Measurements from ENCODE around the gene KRTAP5-11.
"Not testable (repeated sequence)": the region's sequence is repeated elsewhere in the genome, so short reads cannot be mapped to it uniquely, and the experiment has no call there.

Gene KRTAP5-11

DNA sequence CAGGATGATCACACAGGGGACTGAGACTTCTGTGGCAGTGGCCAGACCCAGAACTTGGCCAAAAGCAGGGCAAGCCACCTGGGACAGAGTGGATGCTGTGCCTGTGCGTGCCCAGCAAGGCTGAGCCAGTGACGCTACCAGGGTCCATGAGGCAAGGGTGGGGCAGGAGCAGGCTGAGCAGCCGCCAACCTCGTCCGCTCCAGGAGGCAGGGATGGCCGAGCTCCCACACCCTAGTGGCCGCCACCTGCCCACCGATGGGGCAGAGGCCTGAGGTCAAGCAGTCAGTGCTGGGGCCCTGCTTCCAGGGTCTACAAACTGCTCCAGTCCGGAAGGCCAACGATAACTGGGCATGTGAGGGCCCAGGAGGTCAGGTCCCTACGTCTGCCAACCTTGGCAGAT lies 27.2 kb downstream of the KRTAP5-11 start:
- no peak for DNase-seq (ENCODE audit: low read depth)

- DNase-seq (ENCODE audit: low read depth): no peak
Measured at GRCh38 chr11:71554996-71555395, 27.7 kb downstream of the KRTAP5-11 start.

GRCh38 chr11:71551711-71552110 lies 31.0 kb downstream of the KRTAP5-11 start:
- no peak for DNase-seq (ENCODE audit: low read depth)

DNA sequence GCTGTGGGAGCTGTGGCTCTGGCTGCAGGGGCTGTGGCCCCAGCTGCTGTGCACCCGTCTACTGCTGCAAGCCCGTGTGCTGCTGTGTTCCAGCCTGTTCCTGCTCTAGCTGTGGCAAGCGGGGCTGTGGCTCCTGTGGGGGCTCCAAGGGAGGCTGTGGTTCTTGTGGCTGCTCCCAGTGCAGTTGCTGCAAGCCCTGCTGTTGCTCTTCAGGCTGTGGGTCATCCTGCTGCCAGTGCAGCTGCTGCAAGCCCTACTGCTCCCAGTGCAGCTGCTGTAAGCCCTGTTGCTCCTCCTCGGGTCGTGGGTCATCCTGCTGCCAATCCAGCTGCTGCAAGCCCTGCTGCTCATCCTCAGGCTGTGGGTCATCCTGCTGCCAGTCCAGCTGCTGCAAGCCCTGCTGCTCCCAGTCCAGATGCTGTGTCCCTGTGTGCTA lies 33.9 kb downstream of the KRTAP5-11 start:
- no peak for DNase-seq (ENCODE audit: low read depth)

GRCh38 chr11:71548120-71548519 lies 34.6 kb downstream of the KRTAP5-11 start, which contains the start of gene KRTAP5-9:
KRTAP5-9 (plus strand) TSS chr11:71548420; CDS start chr11:71548658, 238 bp downstream.
- DNase-seq (ENCODE audit: low read depth): no peak

- DNase-seq (ENCODE audit: low read depth): no peak
Measured at GRCh38 chr11:71545405-71545966, 37.2 kb downstream of the KRTAP5-11 start.

- no peak for DNase-seq (ENCODE audit: low read depth)
Measured at GRCh38 chr11:71544525-71545214, 38.0 kb downstream of the KRTAP5-11 start.

DNA sequence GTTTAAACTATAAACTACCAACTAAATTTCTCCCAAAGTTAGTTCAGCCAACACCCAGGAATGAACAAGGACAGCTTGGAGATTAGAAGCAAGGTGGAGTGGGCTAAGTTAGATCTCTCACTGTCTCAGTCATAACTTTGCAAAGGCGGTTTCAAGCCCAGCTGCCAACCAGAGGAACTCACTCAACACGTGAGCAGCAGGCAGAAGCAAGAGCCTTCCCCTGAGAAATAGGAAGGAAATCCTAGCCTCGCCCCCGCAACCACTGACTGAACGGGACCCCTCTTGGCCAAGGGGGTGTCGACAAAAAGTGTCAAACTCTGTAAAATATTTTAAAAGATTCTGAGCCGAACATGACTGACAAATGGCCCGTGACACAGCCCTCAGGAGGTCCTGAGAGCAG lies 38.8 kb downstream of the KRTAP5-11 start:
- DNase-seq (ENCODE audit: low read depth): no peak

GRCh38 chr11:71542879-71543777 lies 39.5 kb downstream of the KRTAP5-11 start:
- DNase-seq (ENCODE audit: low read depth): no peak

GRCh38 chr11:71542382-71542781 lies 40.3 kb downstream of the KRTAP5-11 start:
- no peak for DNase-seq (ENCODE audit: low read depth)

- DNase-seq (ENCODE audit: low read depth): not testable (repeated sequence)
Measured at GRCh38 chr11:71540521-71541304, 42.0 kb downstream of the KRTAP5-11 start.

DNA sequence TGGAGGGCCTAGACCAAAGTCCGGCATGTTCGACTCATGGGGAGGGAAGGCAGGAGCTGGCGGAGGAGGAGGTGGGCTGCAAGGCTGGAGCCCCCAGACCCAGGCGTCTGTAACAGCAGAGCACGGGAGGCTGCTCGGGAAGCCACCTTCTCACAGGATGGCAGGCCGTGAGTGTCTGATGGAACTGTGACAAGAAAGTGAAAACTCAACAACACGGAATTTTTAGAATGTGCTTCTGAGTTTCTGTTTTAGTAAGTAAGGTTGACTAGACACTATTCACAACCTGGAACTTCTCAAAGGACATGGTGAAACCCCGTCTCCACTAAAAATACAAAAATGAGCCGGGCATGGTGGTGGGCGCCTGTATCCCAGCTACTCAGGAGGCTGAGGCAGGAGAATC lies 42.7 kb downstream of the KRTAP5-11 start:
- not testable (repeated sequence) for DNase-seq (ENCODE audit: low read depth)

GRCh38 chr11:71539017-71539416 lies 43.7 kb downstream of the KRTAP5-11 start:
- DNase-seq (ENCODE audit: low read depth): no peak

DNA sequence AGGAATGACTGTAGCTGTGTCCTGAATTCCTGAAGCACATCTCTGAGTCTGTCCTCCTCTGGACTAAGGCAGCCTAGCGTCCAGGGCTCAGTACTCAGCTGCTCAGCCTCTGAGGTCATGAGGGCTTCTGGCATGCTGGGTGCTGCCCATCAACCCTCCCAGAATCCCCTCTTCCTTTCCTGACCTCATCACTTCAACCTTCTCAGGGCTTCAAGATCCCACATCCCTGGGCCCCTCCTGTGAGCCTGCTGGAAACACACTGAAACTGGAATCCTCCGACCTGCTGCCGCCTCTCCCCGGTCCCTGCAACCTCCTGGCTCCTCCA lies 44.0 kb downstream of the KRTAP5-11 start:
- DNase-seq (ENCODE audit: low read depth): no peak

- DNase-seq (ENCODE audit: low read depth): not testable (repeated sequence)
Measured at GRCh38 chr11:71537977-71538665, 44.6 kb downstream of the KRTAP5-11 start, which contains the start of gene KRTAP5-8. KRTAP5-8 (plus strand) TSS chr11:71538025; CDS start chr11:71538056, 31 bp downstream.

GRCh38 chr11:71537537-71537936 lies 45.1 kb downstream of the KRTAP5-11 start:
- no peak for DNase-seq (ENCODE audit: low read depth)

DNA sequence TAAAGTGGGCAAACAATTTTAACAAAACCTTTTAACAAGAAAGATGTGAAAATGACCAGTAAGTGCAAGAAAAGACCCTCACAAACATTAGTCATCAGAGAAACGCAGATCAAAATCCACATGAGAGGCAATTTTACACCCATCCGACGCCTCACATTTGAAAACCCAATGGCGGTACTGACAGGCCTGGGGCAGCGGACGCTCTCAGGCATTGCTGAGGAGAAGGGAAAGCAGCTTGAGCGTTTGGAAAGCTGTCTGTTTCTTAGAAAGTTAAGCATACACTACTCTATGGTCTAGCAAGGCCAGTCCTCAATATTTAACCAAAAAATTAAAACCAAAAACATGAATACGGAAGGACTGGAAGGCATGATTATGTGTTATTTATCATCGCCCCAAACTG lies 46.9 kb downstream of the KRTAP5-11 start:
- DNase-seq (ENCODE audit: low read depth): no peak

GRCh38 chr11:71534711-71535608 lies 47.7 kb downstream of the KRTAP5-11 start:
- not testable (repeated sequence) for DNase-seq (ENCODE audit: low read depth)

DNA sequence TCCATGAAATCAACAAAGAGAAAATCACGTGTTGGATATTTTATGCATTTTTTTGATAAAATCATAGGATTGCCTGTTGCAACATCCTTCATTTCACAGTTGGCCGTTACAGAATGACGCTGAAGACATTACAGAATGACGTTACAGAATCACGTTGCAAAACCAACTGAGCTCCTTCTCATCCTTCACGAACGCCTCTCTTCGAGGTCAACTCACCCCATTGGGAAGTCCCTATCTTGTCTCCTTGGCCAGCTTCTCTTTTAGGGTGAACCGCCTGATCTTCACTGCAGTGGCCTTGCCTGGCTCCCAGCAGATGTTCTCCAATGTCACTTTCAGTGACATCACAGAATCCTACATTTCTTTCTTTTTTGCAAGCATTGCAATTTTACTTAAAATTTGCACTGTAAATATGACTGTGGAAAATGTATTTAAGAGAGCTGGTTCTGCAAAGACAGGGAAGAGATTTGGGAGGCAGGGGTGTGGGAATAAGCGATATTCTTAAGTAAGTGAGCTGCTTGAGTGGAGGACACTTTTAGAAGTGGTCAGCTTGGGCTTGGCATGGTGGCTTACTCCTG lies 50.6 kb downstream of the KRTAP5-11 start:
- DNase-seq (ENCODE audit: low read depth): no peak
